ENCODE results near the gene MSRB3.

- no peak for TF ChIP-seq CTCF (IDR thresholded peaks at IDR 0.05)
- TF ChIP-seq POLR2A (IDR thresholded peaks at IDR 0.05) = no peak
Measured at GRCh38 chr12:65259501-65259900, 19.0 kb upstream of the MSRB3 start.

All from esophagus squamous epithelium (tissue), 4 donors.